Epithelial cell of esophagus (primary cell): ENCODE measurements around the gene P2RX7.
A peak's percentile ranks its signal among the peaks of the same experiment; 100 is the strongest.
"Not testable (repeated sequence)": the region's sequence is repeated elsewhere in the genome, so short reads cannot be mapped to it uniquely, and the experiment has no call there.

ENCODE experiments used
- DNase-seq: peaks from one replicate; pipeline ENCODE4 v3.0.0; 2010; ENCODE audit warnings: low read depth
- H3K4me3 ChIP-seq: 2 replicates; pipeline ENCODE4 v1.5.1; 2011; ENCODE audit warnings: mild to moderate bottlenecking, low read length, control low read depth
- CTCF ChIP-seq: IDR thresholded peaks from 2 replicates; pipeline ENCODE4 v1.5.1; 2011; ENCODE audit warnings: low read depth, mild to moderate bottlenecking, low read length, control low read depth, inconsistent platforms; ENCODE audit not compliant: insufficient read depth; ENCODE audit errors: missing control alignments

Gene P2RX7

GRCh38 chr12:121228919-121229665, 96.4 kb downstream of the P2RX7 start:
- no peak overlapping the region for H3K4me3 ChIP-seq
- no peak for TF ChIP-seq CTCF
- DNase-seq = no peak

- TF ChIP-seq CTCF = peak; percentile 79
- not testable (repeated sequence) for H3K4me3 ChIP-seq
- DNase-seq = peak; percentile 77
These were observed 97.3 kb downstream of the P2RX7 start for GRCh38 chr12:121229826-121230537.

GRCh38 chr12:121230538-121230907, 97.8 kb downstream of the P2RX7 start:
- no peak overlapping the region for H3K4me3 ChIP-seq
- no peak for TF ChIP-seq CTCF
- no peak for DNase-seq

GRCh38 chr12:121232163-121232562, 99.5 kb downstream of the P2RX7 start:
- TF ChIP-seq CTCF = no peak
- DNase-seq = no peak
- H3K4me3 ChIP-seq = no peak overlapping the region

GRCh38 chr12:121232977-121233627, 100.4 kb downstream of the P2RX7 start:
- TF ChIP-seq CTCF = no peak
- peak; percentile 17 for DNase-seq
- no peak overlapping the region for H3K4me3 ChIP-seq

- no peak overlapping the region for H3K4me3 ChIP-seq
- no peak for DNase-seq
- no peak for TF ChIP-seq CTCF
These were observed 100.9 kb downstream of the P2RX7 start for GRCh38 chr12:121233628-121234020.

- no peak overlapping the region for H3K4me3 ChIP-seq
- TF ChIP-seq CTCF = no peak
- DNase-seq = no peak
These were observed 104.1 kb downstream of the P2RX7 start for GRCh38 chr12:121236776-121237175.
